ENCODE data around the gene SEPTIN3. TPM values are rescaled to one million over a fixed set of nuclear protein-coding genes. Genes with fewer than 3 reads are reported as not detected.
"Not testable (repeated sequence)": the region's sequence is repeated elsewhere in the genome, so short reads cannot be mapped to it uniquely, and the experiment has no call there.

The SEPTIN3 gene
- total RNA-seq, 3 donors from 2014 or later: 0.23 to 1.6 (median 0.41) TPM

DNA sequence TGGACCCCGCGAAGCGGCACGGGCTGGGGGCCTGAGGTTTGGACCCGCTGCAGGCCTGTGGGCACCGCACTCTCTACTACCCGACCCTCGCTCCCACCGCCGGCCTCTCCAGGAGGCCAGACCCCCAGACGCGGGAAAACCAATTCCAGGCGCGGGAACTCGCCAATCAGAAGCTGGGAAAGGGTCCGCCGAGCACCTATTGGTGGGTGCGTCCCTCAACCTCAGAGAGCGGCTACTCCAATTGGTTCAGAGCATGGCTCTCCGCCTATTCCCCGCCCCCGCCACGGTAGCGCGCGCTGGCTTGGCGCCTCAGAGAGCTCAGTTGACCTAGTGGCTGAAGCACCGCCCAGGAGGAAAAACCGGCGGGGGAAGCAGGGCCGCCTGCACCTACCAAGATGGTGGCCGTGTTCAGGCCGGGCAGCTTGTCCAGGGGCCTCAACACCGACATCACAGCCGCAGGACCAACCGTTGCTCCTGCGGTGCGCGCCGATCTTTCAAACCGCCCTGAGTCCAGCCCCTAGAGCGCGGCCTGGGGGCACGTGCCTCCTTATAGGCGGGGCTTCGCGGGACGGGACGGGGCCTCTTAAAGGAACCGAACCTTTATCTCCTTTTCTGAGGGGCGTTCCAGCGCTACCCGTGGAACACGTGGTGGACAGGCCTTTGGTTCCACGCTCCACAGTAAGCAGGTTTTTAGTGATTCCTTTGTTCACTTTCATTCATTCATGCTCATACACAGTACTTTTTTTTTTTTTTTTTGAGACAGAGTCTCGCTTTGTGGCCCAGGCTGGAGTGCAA, 22.4 kb upstream of the SEPTIN3 start, which contains the start of gene CENPM:
TSS of gene CENPM (minus strand) at position 524 of the 795 bp plus-strand sequence. CDS start at position 448, 76 bp downstream.
- H3K36me3 ChIP-seq (ENCODE audit: low read depth): no peaks in the 10 kb centered on the region
- intact Hi-C loops (cut with DNase I, micrococcal nuclease): loop anchor here in 1 of 2 donors (10.0 kb wide), 2 partner anchors 202 to 252 kb away; partner anchors contain the start of gene MEI1
- H3K4me3 ChIP-seq: peak within 1 kb of the TSS; percentile 23
- DNase-seq: peak; percentile 93 to 95 (median 94)
- TF ChIP-seq, protein P1, sequence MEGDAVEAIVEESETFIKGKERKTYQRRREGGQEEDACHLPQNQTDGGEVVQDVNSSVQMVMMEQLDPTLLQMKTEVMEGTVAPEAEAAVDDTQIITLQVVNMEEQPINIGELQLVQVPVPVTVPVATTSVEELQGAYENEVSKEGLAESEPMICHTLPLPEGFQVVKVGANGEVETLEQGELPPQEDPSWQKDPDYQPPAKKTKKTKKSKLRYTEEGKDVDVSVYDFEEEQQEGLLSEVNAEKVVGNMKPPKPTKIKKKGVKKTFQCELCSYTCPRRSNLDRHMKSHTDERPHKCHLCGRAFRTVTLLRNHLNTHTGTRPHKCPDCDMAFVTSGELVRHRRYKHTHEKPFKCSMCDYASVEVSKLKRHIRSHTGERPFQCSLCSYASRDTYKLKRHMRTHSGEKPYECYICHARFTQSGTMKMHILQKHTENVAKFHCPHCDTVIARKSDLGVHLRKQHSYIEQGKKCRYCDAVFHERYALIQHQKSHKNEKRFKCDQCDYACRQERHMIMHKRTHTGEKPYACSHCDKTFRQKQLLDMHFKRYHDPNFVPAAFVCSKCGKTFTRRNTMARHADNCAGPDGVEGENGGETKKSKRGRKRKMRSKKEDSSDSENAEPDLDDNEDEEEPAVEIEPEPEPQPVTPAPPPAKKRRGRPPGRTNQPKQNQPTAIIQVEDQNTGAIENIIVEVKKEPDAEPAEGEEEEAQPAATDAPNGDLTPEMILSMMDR (IDR thresholded peaks at IDR 0.05): no peak
- H3K4me1 ChIP-seq (ENCODE audit: low read depth): peaks cover 13% of the 10 kb centered on the region
- H3K9me3 ChIP-seq: no peaks in the 10 kb centered on the region
- ATAC-seq: peak; percentile 97

DNA sequence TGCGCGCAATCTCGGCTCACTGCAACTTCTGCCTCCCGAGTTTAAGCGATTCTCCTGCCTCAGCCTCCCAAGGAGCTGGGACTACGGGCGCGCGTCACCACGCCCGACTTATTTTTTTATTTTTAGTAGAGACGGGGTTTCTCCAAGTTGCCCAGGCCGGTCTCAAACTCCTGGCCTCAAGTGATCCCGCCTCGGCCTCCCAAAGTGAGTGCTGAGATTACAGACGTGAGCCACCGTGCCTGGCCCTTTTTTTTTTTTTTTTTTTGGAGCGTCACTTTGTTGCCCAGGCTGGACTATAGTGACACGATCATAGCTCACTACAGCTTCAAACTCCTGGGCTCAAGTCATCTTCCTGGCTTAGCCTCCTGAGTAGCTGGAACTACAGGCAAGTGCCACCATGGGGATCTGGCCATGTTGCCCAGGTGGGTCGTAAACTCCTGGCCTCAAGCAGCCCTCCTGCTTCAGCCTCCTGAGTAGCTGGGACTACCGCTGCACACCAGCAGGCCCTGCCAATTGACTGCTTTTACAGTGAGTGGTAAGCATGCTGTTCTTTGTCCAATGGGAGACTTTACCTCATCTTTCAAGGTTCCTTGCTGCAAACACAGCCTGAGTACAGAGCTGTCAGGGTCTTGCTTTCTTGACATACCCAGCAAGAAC, 21.7 kb upstream of the SEPTIN3 start:
- ATAC-seq (no peak), DNase-seq (no peak)
- H3K4me3 ChIP-seq: no peak overlapping the region
- intact Hi-C loops (cut with DNase I, micrococcal nuclease): loop anchor here in 1 of 2 donors (10.0 kb wide), 2 partner anchors 203 to 253 kb away; partner anchors contain the start of gene MEI1
- no peaks in the 10 kb centered on the region for H3K9me3 ChIP-seq
- no peaks in the 10 kb centered on the region for H3K36me3 ChIP-seq (ENCODE audit: low read depth)
- H3K4me1 ChIP-seq (ENCODE audit: low read depth): peaks cover 13% of the 10 kb centered on the region
- TF ChIP-seq, protein P1 (IDR thresholded peaks at IDR 0.05): no peak

DNA sequence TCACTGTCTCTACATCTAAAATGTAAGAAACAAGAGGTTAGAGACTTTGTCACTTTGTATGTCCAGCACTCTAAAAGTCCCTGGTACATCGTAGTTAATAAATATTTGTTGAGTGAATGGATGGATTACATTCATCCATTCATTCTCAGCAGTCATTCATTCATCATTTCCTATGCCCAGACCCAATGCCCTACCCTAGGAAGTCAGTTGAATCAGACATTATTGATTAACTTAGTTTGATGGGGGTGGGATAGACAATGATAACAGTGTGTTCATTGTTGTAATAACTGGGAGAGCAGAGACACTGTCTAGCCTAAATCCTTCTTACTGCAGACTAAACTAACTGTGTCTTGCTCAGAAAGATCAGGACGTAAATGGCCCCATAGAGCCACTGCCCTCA, 21.1 kb upstream of the SEPTIN3 start:
- no peak overlapping the region for H3K4me3 ChIP-seq
- H3K36me3 ChIP-seq (ENCODE audit: low read depth): no peaks in the 10 kb centered on the region
- no peak for ATAC-seq
- TF ChIP-seq, protein P1 (IDR thresholded peaks at IDR 0.05): no peak
- intact Hi-C loops (cut with DNase I, micrococcal nuclease): loop anchor here in 1 of 2 donors (10.0 kb wide), 2 partner anchors 203 to 253 kb away; partner anchors contain the start of gene MEI1
- DNase-seq: no peak
- no peaks in the 10 kb centered on the region for H3K9me3 ChIP-seq
- H3K4me1 ChIP-seq (ENCODE audit: low read depth): peaks cover 13% of the 10 kb centered on the region

DNA sequence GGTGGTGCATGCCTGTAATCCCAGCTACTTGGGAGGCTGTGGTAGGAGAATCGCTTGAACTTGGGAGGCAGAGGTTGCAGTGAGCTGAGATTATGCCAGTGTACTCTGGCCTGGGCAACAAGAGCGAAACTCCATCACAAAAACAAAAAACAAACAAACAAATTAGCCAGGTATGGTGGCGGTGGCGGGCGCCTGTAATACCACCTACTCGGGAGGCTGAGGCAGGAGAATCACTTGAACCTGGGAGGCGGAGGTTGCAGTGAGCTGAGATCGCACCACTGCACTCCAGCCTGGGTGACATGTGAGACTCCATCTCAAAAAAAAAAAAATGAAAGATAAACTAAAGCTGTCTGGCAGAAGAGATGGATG, 20.3 kb upstream of the SEPTIN3 start:
- H3K4me3 ChIP-seq; DNase-seq; H3K9me3 ChIP-seq; ATAC-seq; H3K36me3 ChIP-seq (ENCODE audit: low read depth); H3K4me1 ChIP-seq (ENCODE audit: low read depth): not testable (repeated sequence)
- intact Hi-C loops (cut with DNase I, micrococcal nuclease): loop anchor here in 1 of 2 donors (10.0 kb wide), 2 partner anchors 204 to 254 kb away; partner anchors contain the start of gene MEI1

DNA sequence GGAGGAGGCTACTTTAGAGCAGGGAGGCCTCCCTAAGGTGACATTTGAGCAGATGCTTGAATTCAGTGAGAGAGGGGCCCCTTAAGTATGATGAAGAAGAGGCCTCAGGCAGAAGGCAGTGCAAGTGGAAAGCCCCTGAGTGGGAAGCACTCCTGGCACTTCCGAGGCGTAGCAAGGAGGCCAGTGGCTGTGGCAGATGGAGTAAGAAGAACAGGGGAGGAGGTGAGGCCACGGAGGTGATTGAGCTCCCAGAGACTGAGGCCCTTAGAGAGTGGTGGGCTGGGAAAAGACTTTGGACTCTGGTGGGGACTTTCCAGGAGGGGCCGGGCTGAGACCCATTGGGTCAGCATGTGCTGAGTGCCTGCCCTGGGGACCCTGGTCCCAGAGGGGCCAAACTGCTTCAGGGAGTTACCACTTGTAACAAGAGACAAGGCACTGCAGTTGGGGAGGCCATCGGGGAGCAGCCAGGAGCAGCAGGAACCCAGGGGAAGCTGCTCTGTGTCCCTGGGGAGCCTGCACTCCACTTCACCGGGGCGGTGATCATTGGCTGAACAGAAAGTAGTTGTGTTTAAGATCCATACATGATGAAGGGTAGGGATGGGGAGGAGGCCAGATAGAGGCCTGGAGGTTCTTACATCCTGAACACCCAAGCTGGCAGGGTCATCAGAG, 19.8 kb upstream of the SEPTIN3 start:
- TF ChIP-seq, protein P1 (IDR thresholded peaks at IDR 0.05): no peak
- peaks cover 3% of the 10 kb centered on the region for H3K4me1 ChIP-seq (ENCODE audit: low read depth)
- intact Hi-C loops (cut with DNase I, micrococcal nuclease): loop anchor here in 1 of 2 donors (10.0 kb wide), 2 partner anchors 205 to 255 kb away; partner anchors contain the start of gene MEI1
- no peaks in the 10 kb centered on the region for H3K9me3 ChIP-seq
- ATAC-seq (no peak), DNase-seq (no peak)
- H3K36me3 ChIP-seq (ENCODE audit: low read depth): no peaks in the 10 kb centered on the region
- no peak overlapping the region for H3K4me3 ChIP-seq

Data from mucosa of descending colon (tissue), 3 donors.